Measurements from ENCODE around the gene RAE1.
A peak's percentile ranks its signal among the peaks of the same experiment; 100 is the strongest.

The RAE1 gene

GRCh38 chr20:57405236-57406016 is 54.4 kb downstream of the RAE1 start:
- peaks cover 40 to 47% of the 10 kb centered on the region in 2 donors for H3K4me1 Mint-ChIP-seq (ENCODE audit: low read depth in 2 of 2)
- no peaks in the 10 kb centered on the region for H3K9me3 Mint-ChIP-seq
- no peak for ATAC-seq (replicated peaks)
- no peaks in the 10 kb centered on the region for H3K27me3 Mint-ChIP-seq
- peak overlapping the region in 1 of 2 donors; percentile 51 for H3K4me3 Mint-ChIP-seq
- peaks cover 100% of the 10 kb centered on the region for H3K36me3 Mint-ChIP-seq (ENCODE audit: insufficient read depth)
- peak overlapping the region in 1 of 2 donors; percentile 79 for H3K27ac Mint-ChIP-seq
- no peak for DNase-seq

GRCh38 chr20:57407541-57407956 is 56.5 kb downstream of the RAE1 start:
- Mint-ChIP-seq H3K4me1 (ENCODE audit: low read depth in 2 of 2) (peaks cover 38 to 46% of the 10 kb centered on the region in 2 donors), H3K4me3 (peak overlapping the region; percentile 57 to 59), H3K36me3 (ENCODE audit: insufficient read depth) (peaks cover 100% of the 10 kb centered on the region)

GRCh38 chr20:57408131-57408530 is 57.1 kb downstream of the RAE1 start:
- no peak for DNase-seq
- H3K9me3 Mint-ChIP-seq, result no peaks in the 10 kb centered on the region
- peak overlapping the region; percentile 79 to 81 for H3K27ac Mint-ChIP-seq
- H3K4me3 Mint-ChIP-seq, result peak overlapping the region; percentile 47 to 57
- no peaks in the 10 kb centered on the region for H3K27me3 Mint-ChIP-seq
- peaks cover 96% of the 10 kb centered on the region for H3K36me3 Mint-ChIP-seq (ENCODE audit: insufficient read depth)
- peaks cover 36 to 44% of the 10 kb centered on the region in 2 donors for H3K4me1 Mint-ChIP-seq (ENCODE audit: low read depth in 2 of 2)
- no peak for ATAC-seq (replicated peaks)

More at GRCh38 chr20:57407541-57407956, 56.5 kb downstream of the RAE1 start:
- no peaks in the 10 kb centered on the region for H3K9me3 Mint-ChIP-seq
- peak; percentile 45 for ATAC-seq (replicated peaks)
- DNase-seq, result no peak
- H3K27me3 Mint-ChIP-seq, result no peaks in the 10 kb centered on the region
- peak overlapping the region; percentile 79 to 81 for H3K27ac Mint-ChIP-seq

DNA sequence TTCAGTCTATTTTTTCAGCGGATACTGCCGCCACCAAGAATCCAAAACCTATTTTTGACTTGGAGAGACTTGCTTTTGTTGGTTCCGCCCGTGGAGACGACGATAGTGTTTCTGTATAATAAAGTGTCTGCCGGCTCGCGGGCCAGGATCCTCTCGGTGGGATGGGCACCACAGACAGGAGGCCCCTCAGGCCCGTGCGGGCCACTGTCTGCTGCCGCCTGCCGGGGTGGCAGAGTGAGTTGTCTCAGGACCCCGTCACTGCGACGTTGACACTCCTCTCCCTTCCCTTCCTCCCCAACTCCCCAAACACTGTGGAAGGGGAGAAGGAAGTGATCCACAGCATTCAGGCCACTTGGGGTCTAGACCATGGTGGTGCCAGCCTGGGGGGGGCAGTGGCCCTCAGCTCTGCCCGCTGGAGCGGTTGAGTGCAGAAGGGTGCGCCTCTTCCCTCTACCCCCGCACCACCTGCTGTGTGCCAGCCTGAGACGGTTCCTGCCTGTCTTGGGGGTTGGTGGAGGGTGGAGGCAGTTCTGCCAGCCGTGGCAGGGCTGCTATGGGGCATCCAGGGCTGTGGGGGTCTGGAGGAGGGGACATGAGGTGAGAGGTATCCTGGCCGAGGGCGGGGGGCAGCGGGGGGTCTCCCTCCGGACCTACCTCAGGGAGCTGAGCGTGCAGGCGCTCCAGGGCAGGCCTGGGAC is 57.6 kb downstream of the RAE1 start:
- Mint-ChIP-seq H3K27me3 (no peaks in the 10 kb centered on the region), H3K27ac (peak overlapping the region; percentile 46 to 79), H3K4me3 (peak overlapping the region; percentile 47 to 57), H3K9me3 (no peaks in the 10 kb centered on the region), H3K4me1 (ENCODE audit: low read depth in 2 of 2) (peaks cover 34 to 44% of the 10 kb centered on the region in 2 donors), H3K36me3 (ENCODE audit: insufficient read depth) (peaks cover 91% of the 10 kb centered on the region)
- DNase-seq (no peak), ATAC-seq (replicated peaks) (no peak)

DNA sequence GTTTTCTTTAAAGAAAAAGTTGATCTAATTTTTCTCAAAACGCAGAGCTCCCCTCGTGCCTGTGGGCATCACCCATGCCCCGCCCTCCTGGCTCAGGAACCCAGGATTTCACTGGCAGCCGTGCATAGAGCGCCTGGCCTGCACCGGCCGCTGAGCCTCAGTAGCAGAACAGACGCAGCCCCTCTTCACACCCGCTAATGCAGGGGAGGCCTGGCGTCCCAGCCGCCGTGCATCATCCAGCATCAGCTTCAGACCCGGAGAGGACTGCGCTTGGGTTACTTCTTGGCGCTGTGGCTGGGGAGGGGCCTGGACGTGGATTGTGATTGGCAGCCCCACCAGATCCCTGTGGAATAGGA is 58.2 kb downstream of the RAE1 start:
- H3K4me1 Mint-ChIP-seq (ENCODE audit: low read depth in 2 of 2), result peaks cover 34 to 44% of the 10 kb centered on the region in 2 donors
- peaks cover 87% of the 10 kb centered on the region for H3K36me3 Mint-ChIP-seq (ENCODE audit: insufficient read depth)
- H3K27me3 Mint-ChIP-seq, result no peaks in the 10 kb centered on the region
- peak overlapping the region in 1 of 2 donors; percentile 56 for H3K4me3 Mint-ChIP-seq
- H3K27ac Mint-ChIP-seq, result peak overlapping the region; percentile 46 to 79
- ATAC-seq (replicated peaks) (no peak), DNase-seq (no peak)
- H3K9me3 Mint-ChIP-seq, result no peaks in the 10 kb centered on the region

DNA sequence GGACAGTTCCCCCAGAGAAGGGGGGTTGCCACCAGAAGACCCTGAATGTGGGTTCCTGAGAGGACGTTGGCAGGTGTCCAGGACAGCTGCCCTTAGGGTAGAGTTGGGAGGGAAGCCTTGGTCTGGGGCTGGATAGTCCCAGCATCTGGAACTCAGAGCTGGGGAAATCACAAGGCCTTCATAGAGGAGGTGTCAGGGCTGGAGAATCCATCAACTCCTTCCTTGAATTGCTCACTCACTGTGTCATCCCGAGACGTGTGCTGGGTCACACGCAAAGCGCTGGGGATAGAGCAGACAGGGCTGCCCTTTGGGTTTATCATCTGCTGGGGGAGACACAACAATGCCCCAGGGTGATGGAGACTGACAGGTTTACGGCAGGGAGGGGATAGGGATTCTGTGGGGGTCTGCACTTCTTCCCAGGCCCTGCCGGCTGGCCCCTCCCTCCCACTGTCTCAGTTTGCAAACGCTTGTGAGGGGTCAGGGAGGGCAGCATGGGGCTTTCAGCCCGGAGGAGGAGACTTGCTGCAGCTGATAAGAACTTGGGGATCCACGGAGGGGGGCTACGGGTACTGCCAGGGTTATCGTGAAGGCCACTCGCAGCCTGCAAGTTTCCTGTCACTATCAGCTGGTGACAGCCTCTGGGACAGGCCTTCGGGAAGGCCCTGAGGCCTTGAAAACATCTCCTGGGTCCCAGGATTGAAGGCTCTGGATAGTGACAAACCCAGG is 58.8 kb downstream of the RAE1 start:
- peak overlapping the region; percentile 2 to 79 for H3K27ac Mint-ChIP-seq
- no peaks in the 10 kb centered on the region for H3K9me3 Mint-ChIP-seq
- peak overlapping the region; percentile 33 to 56 for H3K4me3 Mint-ChIP-seq
- peaks cover 34 to 42% of the 10 kb centered on the region in 2 donors for H3K4me1 Mint-ChIP-seq (ENCODE audit: low read depth in 2 of 2)
- ATAC-seq (replicated peaks) (no peak), DNase-seq (no peak)
- H3K27me3 Mint-ChIP-seq, result no peaks in the 10 kb centered on the region
- H3K36me3 Mint-ChIP-seq (ENCODE audit: insufficient read depth), result peaks cover 83% of the 10 kb centered on the region

DNA sequence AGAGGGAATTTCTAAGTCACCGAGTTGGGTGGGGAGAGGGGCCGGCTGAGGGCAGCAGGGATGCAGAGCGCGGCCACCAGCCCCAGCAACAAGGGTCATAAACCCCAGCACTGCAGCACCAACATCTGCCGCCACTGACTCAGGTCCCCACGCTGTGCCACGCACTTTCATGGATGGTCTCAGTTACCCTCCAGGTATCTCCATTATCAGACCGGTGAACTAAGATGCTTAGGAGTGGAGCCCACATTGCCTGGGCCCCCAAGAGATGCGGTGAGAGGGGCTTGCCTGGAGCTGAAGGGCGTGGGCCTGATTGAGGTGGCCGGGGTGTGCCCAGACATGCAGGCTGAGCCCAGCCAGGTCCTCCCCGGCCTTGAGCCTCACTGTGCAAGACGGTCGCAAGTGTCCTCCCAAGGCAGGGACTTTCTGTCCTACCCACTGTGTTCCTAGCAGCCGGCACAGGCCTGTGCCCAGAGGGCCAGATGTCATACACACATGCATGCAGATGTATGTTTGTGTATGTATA is 59.4 kb downstream of the RAE1 start:
- H3K27ac Mint-ChIP-seq, result peak overlapping the region; percentile 2 to 79
- no peaks in the 10 kb centered on the region for H3K9me3 Mint-ChIP-seq
- H3K4me1 Mint-ChIP-seq (ENCODE audit: low read depth in 2 of 2), result peaks cover 34 to 42% of the 10 kb centered on the region in 2 donors
- H3K36me3 Mint-ChIP-seq (ENCODE audit: insufficient read depth), result peaks cover 76% of the 10 kb centered on the region
- no peak for ATAC-seq (replicated peaks)
- no peaks in the 10 kb centered on the region for H3K27me3 Mint-ChIP-seq
- H3K4me3 Mint-ChIP-seq, result peak overlapping the region in 1 of 2 donors; percentile 56
- DNase-seq, result no peak

GRCh38 chr20:57410924-57411323 is 59.9 kb downstream of the RAE1 start:
- Mint-ChIP-seq H3K36me3 (ENCODE audit: insufficient read depth) (peaks cover 72% of the 10 kb centered on the region), H3K4me1 (ENCODE audit: low read depth in 2 of 2) (peaks cover 37 to 42% of the 10 kb centered on the region in 2 donors), H3K27ac (peak overlapping the region; percentile 2 to 79), H3K9me3 (no peaks in the 10 kb centered on the region), H3K27me3 (no peaks in the 10 kb centered on the region), H3K4me3 (peak overlapping the region in 1 of 2 donors; percentile 56)
- ATAC-seq (replicated peaks), result no peak
- no peak for DNase-seq

DNA sequence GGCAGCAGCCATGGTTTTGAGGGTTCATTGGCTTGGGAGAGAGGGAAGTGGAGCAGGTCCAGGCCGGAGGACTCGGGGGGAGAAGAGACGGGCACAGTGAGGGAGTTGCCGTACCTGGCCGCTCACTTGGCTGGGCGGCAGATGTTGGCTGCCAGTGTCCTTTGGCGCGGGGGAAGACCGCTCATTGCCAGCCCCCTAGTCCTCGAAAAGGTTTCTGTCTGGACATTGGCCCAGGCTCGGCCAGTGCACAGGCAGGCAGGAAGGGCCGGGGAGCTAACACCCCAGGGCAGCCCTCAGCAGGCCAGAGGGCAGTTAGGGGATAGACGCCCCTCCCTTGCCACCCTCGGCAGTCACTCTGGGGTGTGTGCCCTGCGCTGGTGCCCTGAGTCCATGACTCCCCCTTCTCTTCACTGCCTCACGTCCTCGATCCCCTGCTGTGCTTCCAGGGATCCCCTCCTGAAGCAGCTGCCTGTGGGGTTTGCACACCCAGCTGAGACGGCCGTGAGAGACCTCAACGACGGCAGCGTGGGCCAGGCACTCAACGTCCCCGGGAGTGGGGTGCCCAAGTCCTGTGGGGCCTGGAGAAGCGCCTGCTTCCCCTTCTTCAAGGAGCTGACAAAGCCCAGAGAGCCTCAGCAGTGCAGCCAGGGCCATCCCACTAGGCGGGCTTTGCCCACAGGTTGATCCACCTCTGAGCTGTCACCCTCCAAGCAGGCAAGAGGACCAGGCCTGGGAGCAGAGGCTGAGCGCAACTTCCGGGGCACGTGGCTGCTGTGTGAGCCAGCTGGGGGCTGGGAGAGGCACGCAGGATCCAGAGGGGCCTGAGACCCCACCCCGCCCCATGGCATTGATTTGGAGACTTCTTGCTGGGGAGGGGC is 60.6 kb downstream of the RAE1 start:
- Mint-ChIP-seq H3K27ac (peak overlapping the region; percentile 2 to 79), H3K27me3 (no peaks in the 10 kb centered on the region), H3K4me1 (ENCODE audit: low read depth in 2 of 2) (peaks cover 39 to 42% of the 10 kb centered on the region in 2 donors), H3K9me3 (no peaks in the 10 kb centered on the region), H3K4me3 (no peak overlapping the region), H3K36me3 (ENCODE audit: insufficient read depth) (peaks cover 67% of the 10 kb centered on the region)
- DNase-seq (no peak), ATAC-seq (replicated peaks) (peak; percentile 8)

GRCh38 chr20:57412347-57413029 is 61.4 kb downstream of the RAE1 start:
- H3K36me3 Mint-ChIP-seq (ENCODE audit: insufficient read depth), result peaks cover 59% of the 10 kb centered on the region
- ATAC-seq (replicated peaks) (peak; percentile 69), DNase-seq (peak in 2 of 3 experiments; percentile 50 to 56)
- peak overlapping the region; percentile 18 to 40 for H3K4me3 Mint-ChIP-seq
- H3K9me3 Mint-ChIP-seq, result no peaks in the 10 kb centered on the region
- H3K4me1 Mint-ChIP-seq (ENCODE audit: low read depth in 2 of 2), result peaks cover 37 to 41% of the 10 kb centered on the region in 2 donors
- H3K27ac Mint-ChIP-seq, result peak overlapping the region in 1 of 2 donors; percentile 79
- H3K27me3 Mint-ChIP-seq, result no peaks in the 10 kb centered on the region

DNA sequence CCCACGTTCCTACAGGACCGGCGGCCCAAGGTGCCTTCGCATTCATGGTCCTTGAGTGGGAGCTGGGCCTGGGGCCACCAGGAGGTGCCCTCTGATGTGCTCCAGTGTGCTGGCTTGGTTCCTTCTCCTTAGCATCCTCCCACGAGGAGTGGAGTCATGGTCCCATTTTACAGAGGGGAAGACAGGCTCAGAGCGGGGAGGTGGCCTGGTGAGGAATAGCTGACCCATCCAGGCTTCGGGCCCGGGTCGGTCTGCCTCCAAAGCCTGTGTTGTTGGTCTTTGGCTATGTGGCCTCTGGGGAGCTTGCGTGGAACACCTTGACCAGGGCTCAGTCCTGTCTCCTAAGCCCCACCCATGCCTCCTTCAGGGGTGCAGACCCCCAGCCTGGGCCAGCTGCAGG is 62.9 kb downstream of the RAE1 start:
- Mint-ChIP-seq H3K4me3 (no peak overlapping the region), H3K4me1 (ENCODE audit: low read depth in 2 of 2) (peaks cover 39% of the 10 kb centered on the region in 2 donors), H3K27ac (peak overlapping the region in 1 of 2 donors; percentile 26), H3K9me3 (no peaks in the 10 kb centered on the region), H3K36me3 (ENCODE audit: insufficient read depth) (peaks cover 44% of the 10 kb centered on the region), H3K27me3 (no peaks in the 10 kb centered on the region)
- no peak for DNase-seq
- ATAC-seq (replicated peaks), result no peak

All from effector memory CD8-positive, alpha-beta T cell (primary cell).